SK-N-SH treated with all-trans-retinoic acid at 6 μM for 48 hours (cell line): Measurements from ENCODE around the gene EHMT2.

Experiments
- CSDC2 ChIP-seq: fragments of 250-450 bp; sonication (Bioruptor Pico); IDR thresholded peaks from 2 replicates; pipeline ENCODE4 v1.5.0; 2020; ENCODE audit warnings: mild to moderate bottlenecking, moderate library complexity
- GLIS3 ChIP-seq: fragments of 250-450 bp; sonication (Bioruptor Pico); IDR thresholded peaks from 2 replicates; pipeline ENCODE4 v1.5.0; 2020; ENCODE audit warnings: mild to moderate bottlenecking, moderate library complexity
- SNAI2 ChIP-seq: fragments of 250-450 bp; sonication (Bioruptor Pico); IDR thresholded peaks from 2 replicates; pipeline ENCODE4 v1.5.0; 2020; ENCODE audit warnings: mild to moderate bottlenecking, moderate library complexity
- ZFP3 ChIP-seq: fragments of 250-450 bp; sonication (Bioruptor Pico); IDR thresholded peaks from 2 replicates; pipeline ENCODE4 v1.5.0; 2020; ENCODE audit warnings: mild to moderate bottlenecking, moderate library complexity
- ZNF8 ChIP-seq: fragments of 450-650 bp; formaldehyde crosslinking; IDR thresholded peaks from 2 replicates; pipeline ENCODE4 v1.5.0; 2020; ENCODE audit warnings: mild to moderate bottlenecking, moderate library complexity

- TF ChIP-seq ZNF8 (CRISPR knock-in tag) (no peak), SNAI2 (CRISPR knock-in tag) (no peak), GLIS3 (CRISPR knock-in tag) (no peak), CSDC2 (no peak), ZFP3 (no peak)
Observed at GRCh38 chr6:31928672-31928939, 31.1 kb upstream of the EHMT2 start.
